GM12801 (cell line): Measurements from ENCODE around the gene FBXL13.

Source experiments
- CTCF ChIP-seq: IDR thresholded peaks from one replicate; pipeline ENCODE4 v1.5.1; 2011; ENCODE audit warnings: control low read depth; ENCODE audit not compliant: insufficient read length; ENCODE audit errors: extremely low read depth

Gene FBXL13

GRCh38 chr7:103074519-103075336 is at the start of gene FBXL13, which contains the start of gene ARMC10:
Gene FBXL13, minus strand, starts transcription at chr7:103074796.
Gene ARMC10, plus strand, starts transcription at chr7:103075140. Its CDS starts 133 bp downstream, at chr7:103075273.
- TF ChIP-seq CTCF: no peak

GRCh38 chr7:103123529-103123928 is 48.9 kb upstream of the FBXL13 start:
- no peak for TF ChIP-seq CTCF

- no peak for TF ChIP-seq CTCF
Measured at GRCh38 chr7:103121641-103122040, 47.0 kb upstream of the FBXL13 start.

GRCh38 chr7:103120362-103120761 is 45.8 kb upstream of the FBXL13 start:
- no peak for TF ChIP-seq CTCF

GRCh38 chr7:103119791-103120291 is 45.2 kb upstream of the FBXL13 start:
- no peak for TF ChIP-seq CTCF

GRCh38 chr7:103117465-103117864 is 42.9 kb upstream of the FBXL13 start:
- no peak for TF ChIP-seq CTCF

GRCh38 chr7:103116991-103117390 is 42.4 kb upstream of the FBXL13 start:
- no peak for TF ChIP-seq CTCF
